GM23248 (cell line): ENCODE measurements around the gene EID3.

Experiments used
- EZH2 ChIP-seq: fragments of 200-600 bp; sonication (generic); IDR thresholded peaks from 2 replicates; pipeline ENCODE4 v1.6.1; 2018; ENCODE audit warnings: antibody characterized with exemption, mild to moderate bottlenecking; ENCODE audit not compliant: insufficient read depth, poor library complexity, severe bottlenecking
- EZH2phosphoT487 ChIP-seq: fragments of 200-600 bp; sonication (generic); IDR thresholded peaks from 2 replicates; pipeline ENCODE4 v1.6.1; 2018; ENCODE audit warnings: antibody characterized with exemption, moderate library complexity, mild to moderate bottlenecking, low read depth; ENCODE audit not compliant: insufficient read depth

GRCh38 chr12:104334581-104334980 lies 31.0 kb downstream of the EID3 start:
- no peak for TF ChIP-seq EZH2
- TF ChIP-seq EZH2phosphoT487 = no peak
